ENCODE data around the gene STARD7.

The STARD7 gene

DNA sequence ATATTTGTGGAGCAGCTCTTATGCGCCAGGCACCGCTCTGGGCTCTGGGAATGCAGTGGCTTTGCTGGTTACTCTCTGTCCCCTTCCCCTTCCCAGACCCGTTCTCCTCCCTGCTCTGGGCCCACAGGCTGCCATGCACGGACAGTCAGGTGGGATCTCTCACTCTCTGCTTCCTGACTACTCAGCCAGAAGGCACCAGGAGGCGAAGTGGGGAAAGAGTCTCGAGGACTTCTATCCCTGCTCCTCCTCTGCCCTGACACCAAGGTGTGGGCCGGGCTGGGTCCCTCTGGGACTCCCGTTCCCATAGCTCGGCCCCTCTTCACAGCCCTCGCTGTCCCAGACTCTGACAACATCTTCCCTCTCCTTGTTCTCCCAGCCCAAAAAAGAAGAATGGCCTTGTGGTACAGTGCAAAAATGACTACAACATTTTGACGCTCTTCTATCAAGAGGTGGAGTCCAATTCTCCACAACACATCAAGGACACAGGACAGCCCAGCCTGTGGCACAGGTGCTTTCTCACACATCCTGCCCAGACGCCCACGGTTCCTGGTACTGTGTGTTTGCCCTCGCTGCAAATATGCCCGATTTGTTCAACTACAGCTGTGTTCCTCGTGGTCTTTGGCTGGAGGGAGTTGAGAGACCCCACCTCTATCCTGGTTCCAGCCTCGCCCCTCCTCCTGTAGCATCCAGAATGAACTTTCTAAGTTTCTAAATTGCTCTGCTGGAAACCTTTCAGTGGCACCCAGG, 49.4 kb downstream of the STARD7 start:
- DNase-seq, result no peak

- no peak for DNase-seq
Measured at GRCh38 chr2:96158554-96158940, 50.1 kb downstream of the STARD7 start.

- no peak for DNase-seq
Measured at GRCh38 chr2:96157649-96158553, 50.7 kb downstream of the STARD7 start.

- DNase-seq, result no peak
Measured at GRCh38 chr2:96156926-96157648, 51.5 kb downstream of the STARD7 start.

GRCh38 chr2:96156011-96156820, 52.4 kb downstream of the STARD7 start:
- DNase-seq, result no peak

DNA sequence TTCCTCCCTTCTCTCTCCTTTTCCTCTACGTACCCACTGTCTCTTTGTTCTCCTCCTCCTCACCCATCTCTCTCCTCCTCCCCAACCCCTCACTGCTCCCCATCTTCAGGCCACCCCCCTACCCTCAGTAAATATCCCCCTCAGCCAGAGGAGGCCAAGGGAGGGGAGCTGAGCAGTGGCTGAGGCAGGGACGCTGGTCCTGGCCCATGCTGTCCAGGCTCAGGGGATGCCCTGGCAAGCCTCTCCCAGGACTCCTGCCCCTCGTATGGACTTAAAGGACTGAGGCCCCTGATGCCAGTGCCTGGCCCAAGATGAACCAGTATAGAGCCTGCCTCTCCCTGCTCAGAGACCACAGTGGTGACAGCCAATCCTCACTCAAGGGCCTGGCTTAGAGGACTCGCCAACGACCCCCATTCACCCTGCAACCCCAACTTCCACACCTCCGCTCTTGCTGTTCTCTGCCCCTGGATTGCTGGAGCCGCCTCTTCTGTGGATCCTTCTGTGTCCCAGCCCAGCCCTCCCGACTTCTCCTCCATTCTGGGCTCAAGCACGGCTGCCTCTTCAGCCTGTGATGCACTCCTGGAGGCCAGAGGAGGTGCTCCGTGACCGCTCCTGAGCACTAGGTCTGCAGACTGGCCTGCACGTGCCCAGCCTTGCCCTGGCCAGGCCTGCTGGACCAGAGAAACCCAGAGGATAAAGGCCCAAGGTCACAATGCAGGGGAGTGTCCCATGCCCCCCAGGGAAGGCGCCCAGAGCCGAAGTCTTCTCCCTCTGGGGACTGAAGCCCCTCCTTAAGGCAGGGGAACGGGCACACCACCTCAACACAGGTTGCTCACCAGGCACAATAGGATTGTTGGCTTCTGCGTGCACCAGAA, 53.9 kb downstream of the STARD7 start:
- no peak for DNase-seq

GRCh38 chr2:96153991-96154431, 54.6 kb downstream of the STARD7 start:
- DNase-seq, result no peak

GRCh38 chr2:96153291-96153713, 55.3 kb downstream of the STARD7 start:
- DNase-seq, result no peak

DNA sequence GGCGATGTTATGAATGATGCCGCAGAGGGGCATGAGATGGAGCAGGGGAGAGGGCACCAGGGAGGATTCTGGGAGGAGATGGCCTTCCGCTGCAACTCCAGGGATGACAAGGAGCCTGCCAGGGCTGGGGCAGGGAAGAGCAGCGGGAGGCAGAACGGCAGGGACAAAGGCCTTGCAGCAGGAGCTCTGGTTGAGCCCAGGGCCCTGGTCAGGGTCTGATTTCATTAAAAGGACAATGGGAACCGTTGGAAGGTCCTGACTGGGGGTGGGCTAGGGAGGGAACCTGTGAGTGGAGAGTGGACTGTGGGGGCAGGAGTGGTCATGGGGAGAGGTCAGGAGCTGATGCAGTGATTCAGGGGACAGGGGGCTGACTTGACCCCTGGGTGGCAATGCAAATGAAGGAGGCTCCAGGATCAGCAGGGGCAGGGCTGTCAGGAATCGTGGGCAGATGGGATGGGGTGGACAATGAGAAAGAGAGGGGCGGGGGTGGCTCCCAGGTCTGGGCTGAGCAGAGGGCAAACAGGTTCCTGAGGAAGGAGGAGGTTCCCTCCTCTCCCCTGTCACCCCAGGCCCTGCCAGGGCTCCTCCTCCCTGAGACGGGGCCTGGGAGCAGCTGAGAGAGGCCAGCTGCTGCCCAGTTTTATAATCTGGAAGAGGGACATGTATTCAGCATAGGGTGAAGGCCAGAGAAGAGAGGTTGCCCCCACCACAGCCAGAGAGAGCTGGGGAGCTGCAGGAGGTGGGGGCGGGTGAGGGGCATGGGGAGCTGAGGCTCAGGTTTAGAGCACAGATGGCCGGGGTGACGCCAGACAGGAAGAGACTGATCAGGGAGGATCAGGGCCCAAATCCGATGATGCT, 56.1 kb downstream of the STARD7 start:
- DNase-seq, result no peak

GRCh38 chr2:96151595-96152303, 56.9 kb downstream of the STARD7 start:
- no peak for DNase-seq

DNA sequence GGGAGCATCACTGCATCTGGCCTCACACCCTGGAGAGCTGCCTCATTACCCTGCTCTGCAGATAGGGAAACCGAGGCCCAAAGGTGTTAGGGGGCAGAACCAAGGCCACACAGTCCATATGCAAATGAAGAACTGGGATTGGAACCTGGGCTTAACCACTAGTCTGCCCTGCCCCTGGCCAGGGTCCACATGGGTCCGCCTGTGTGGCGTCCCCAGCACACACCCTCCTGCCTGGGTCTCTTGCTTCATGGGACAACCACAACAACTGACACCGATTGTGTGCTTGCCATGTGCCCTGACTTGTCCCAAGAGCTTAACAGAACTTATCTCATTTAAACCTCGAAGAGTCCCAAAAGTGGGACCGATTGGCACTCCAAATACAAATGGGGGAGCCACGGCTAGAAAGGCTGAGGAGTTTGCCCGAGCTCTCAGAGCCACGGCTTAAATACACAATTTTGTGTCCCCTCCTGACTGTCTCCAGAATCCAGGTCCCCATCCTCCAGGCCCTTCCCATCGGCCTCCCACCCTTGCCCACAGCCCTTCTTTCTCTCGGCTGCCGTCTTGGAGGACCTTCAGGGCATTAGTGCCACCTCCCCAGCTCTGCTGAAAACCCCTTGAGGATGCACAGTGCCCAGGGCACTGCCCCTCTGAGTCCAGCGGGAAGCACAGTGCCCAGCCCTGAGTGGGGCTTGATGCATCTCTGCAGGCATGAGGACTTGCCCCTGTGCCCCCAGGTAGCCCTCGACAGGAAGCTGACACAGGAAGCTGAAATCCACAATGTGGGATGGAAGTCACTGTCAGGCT, 57.6 kb downstream of the STARD7 start:
- no peak for DNase-seq

GRCh38 chr2:96150007-96150640, 58.5 kb downstream of the STARD7 start:
- no peak for DNase-seq

DNA sequence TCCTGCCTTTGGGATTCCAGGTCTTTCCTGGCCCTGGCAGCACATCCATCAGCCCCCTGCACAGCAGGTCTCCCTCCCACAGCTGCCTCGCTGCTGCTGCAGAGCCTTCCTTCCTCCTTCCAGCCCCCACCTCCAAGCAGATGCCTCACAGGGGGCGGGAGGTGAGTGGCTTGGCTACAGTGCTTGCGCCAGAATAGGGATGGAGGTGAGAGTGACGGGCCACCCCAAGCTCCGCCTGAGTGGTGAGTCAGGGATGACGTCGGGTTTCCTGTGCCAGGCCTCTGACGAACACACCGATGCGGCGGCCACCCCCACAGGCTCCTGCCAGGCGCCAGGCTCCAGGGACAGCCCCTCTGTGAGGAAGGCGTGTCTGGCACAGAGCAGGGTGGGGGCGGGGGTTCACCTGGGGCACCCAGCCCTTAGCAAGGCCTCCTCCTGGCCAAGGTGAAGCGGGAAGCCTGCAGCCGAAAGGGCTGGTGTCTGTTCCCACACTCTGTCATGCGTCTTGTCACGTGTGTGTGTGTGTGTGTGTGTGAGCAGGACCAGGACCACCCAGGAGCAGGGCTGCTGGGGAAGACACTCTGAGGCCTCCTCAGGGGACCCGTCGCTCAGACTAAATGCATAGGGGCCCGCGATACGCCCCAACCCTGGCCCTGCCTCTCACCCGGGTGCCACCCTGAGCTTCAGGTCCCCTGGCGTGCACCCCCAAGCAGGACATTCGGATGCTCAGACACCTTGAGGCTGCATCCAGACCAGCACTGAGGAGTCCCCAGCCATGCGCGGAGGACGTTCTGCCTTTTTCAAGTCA, 60.0 kb downstream of the STARD7 start:
- DNase-seq, result peak; percentile 23

GRCh38 chr2:96147593-96148201, 60.9 kb downstream of the STARD7 start:
- no peak for DNase-seq

DNA sequence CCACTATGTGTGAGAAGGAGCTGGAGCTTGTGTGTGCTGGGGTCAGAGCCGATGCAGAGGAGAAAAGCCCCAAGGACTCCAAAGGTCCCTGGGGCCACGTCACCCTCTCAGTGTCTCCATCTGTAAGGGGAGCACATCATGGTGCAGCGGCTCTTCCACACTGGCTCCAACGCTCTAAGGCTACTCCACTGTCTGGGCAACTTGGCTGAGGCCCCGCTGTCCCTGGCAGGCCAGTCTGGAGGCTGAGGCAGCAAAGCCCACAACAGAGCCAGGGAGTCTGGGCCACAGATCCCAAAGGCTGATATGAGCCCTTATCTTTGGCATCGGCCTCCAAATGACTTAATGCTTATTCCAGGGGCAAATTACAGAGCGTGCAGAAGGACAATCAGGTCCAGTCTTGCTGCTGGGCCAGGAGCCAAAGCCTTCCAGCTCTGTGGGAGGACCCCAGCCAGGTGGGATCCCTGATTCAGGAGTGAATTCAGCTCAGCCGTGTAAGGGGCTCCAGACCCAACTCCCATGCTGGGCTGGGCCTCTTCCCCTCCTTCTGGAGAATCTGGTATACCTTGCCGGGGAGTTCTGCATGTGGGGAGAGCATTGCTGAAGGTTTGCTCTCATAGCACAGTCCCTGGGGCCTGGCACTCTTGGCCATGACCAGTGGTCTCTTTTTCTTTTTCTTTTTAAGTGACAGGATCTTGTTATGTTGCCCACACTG, 61.6 kb downstream of the STARD7 start:
- no peak for DNase-seq

GRCh38 chr2:96146153-96146880, 62.3 kb downstream of the STARD7 start:
- DNase-seq, result no peak

All from amniotic stem cell (primary cell).